Activated gamma-delta T cell treated with anti-CD3 and anti-CD28 coated beads, Interleukin-2, amount 50 U/mL, for 16 hours (primary cell): ENCODE measurements around the gene QSER1.
"Not testable (repeated sequence)": the region's sequence is repeated elsewhere in the genome, so short reads cannot be mapped to it uniquely, and the experiment has no call there.

Source experiments
- DNase-seq: peaks from one replicate; pipeline ENCODE4 v3.0.0-alpha.2; 2020; ENCODE audit warnings: low read depth

QSER1 gene

GRCh38 chr11:33001281-33001680 lies 108.7 kb downstream of the QSER1 start:
- no peak for DNase-seq

GRCh38 chr11:33001751-33002542 lies 109.3 kb downstream of the QSER1 start:
- no peak for DNase-seq

- no peak for DNase-seq
Observed at GRCh38 chr11:33005175-33005574, 112.6 kb downstream of the QSER1 start.

- no peak for DNase-seq
Observed at GRCh38 chr11:33006010-33006409, 113.4 kb downstream of the QSER1 start.

GRCh38 chr11:33013755-33014154 lies 121.1 kb downstream of the QSER1 start:
- DNase-seq: no peak

GRCh38 chr11:33015621-33016551 lies 123.3 kb downstream of the QSER1 start, which contains the start of gene DEPDC7:
Gene DEPDC7, plus strand, starts transcription at chr11:33015878. Its CDS starts 78 bp downstream, at chr11:33015956.
- peak; percentile 59 for DNase-seq

GRCh38 chr11:33016654-33017053 lies 124.0 kb downstream of the QSER1 start:
- no peak for DNase-seq

- DNase-seq: no peak
Observed at GRCh38 chr11:33017478-33017877, 124.9 kb downstream of the QSER1 start.

- DNase-seq: no peak
Observed at GRCh38 chr11:33017965-33018364, 125.4 kb downstream of the QSER1 start.

- DNase-seq: no peak
Observed at GRCh38 chr11:33018840-33019239, 126.2 kb downstream of the QSER1 start.

GRCh38 chr11:33021501-33021900 lies 128.9 kb downstream of the QSER1 start:
- DNase-seq: no peak

GRCh38 chr11:33021937-33022336 lies 129.3 kb downstream of the QSER1 start:
- no peak for DNase-seq

GRCh38 chr11:33025339-33025722 lies 132.7 kb downstream of the QSER1 start:
- DNase-seq: no peak

GRCh38 chr11:33027233-33027632 lies 134.6 kb downstream of the QSER1 start:
- no peak for DNase-seq

- no peak for DNase-seq
Observed at GRCh38 chr11:33027846-33028536, 135.4 kb downstream of the QSER1 start.

- no peak for DNase-seq
Observed at GRCh38 chr11:33028537-33028914, 135.9 kb downstream of the QSER1 start.

GRCh38 chr11:33029218-33029617 lies 136.6 kb downstream of the QSER1 start:
- DNase-seq: not testable (repeated sequence)
